ENCODE data around the gene CHST8.

DNA sequence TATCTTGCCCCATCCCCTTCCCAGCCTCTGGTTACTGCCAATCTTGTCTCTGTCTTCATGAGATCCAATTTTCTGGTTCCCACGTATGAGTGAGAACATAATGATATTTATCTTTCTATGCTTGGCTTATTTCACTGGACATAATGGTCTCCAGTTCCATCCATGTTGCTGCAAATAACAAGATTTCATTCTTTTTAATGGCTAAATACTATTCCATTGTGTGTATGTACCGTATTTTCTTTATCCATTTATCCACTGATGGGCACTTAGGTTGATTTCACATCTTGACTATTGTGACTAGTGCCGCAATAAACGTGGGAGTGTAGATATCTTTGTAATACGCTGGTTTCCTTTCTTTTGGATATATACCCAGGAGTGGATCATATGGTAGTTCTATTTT is 43.0 kb downstream of the CHST8 start:
- no peak for TF ChIP-seq EZH2 (optimal IDR thresholded peaks at IDR 0.05; ENCODE audit: low read depth, low read length)
- TF ChIP-seq, protein P1, sequence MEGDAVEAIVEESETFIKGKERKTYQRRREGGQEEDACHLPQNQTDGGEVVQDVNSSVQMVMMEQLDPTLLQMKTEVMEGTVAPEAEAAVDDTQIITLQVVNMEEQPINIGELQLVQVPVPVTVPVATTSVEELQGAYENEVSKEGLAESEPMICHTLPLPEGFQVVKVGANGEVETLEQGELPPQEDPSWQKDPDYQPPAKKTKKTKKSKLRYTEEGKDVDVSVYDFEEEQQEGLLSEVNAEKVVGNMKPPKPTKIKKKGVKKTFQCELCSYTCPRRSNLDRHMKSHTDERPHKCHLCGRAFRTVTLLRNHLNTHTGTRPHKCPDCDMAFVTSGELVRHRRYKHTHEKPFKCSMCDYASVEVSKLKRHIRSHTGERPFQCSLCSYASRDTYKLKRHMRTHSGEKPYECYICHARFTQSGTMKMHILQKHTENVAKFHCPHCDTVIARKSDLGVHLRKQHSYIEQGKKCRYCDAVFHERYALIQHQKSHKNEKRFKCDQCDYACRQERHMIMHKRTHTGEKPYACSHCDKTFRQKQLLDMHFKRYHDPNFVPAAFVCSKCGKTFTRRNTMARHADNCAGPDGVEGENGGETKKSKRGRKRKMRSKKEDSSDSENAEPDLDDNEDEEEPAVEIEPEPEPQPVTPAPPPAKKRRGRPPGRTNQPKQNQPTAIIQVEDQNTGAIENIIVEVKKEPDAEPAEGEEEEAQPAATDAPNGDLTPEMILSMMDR (IDR thresholded peaks at IDR 0.05; ENCODE audit: low read length): no peak
